Measurements from ENCODE around the gene ADPRH. TPM values are rescaled to one million over a fixed set of nuclear protein-coding genes. Genes with fewer than 3 reads are reported as not detected.

Gene ADPRH
- total RNA-seq, 2 donors from 2014 or later: 7.8 to 11.8 TPM

DNA sequence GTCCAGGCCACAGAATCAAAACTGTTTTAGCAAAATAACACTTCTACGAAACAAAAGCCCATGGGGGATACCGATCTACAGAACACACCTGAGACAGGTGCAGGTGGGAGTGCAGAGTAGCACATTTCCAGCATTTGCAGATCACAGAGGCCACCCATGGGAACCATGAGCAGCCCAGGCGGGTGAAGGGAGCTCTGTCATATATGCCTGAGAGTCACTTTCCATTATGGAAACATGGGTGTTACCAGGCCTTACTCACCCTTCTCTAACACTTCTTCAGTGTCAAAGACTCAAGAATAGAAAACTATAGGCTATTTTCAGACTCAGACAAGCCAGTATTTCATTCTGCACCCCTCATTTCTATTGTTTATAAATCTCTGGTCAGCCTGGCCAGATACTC, 21.9 kb downstream of the ADPRH start:
- H3K4me3 ChIP-seq (ENCODE audit: low read length): no peak overlapping the region
- no peaks in the 10 kb centered on the region for H3K27me3 Mint-ChIP-seq (ENCODE audit: insufficient read depth)
- H3K9me3 ChIP-seq (ENCODE audit: control insufficient read depth, low read length): no peaks in the 10 kb centered on the region
- H3K9me3 Mint-ChIP-seq: no peaks in the 10 kb centered on the region
- H3K27ac Mint-ChIP-seq: no peak overlapping the region
- no peaks in the 10 kb centered on the region for H3K36me3 Mint-ChIP-seq (ENCODE audit: low read depth)
- H3K9ac ChIP-seq (ENCODE audit: extremely low read depth, low read length, poor library complexity, severe bottlenecking): no peak overlapping the region
- H3K4me1 Mint-ChIP-seq: peaks cover 38% of the 10 kb centered on the region
- TF ChIP-seq, protein P1, sequence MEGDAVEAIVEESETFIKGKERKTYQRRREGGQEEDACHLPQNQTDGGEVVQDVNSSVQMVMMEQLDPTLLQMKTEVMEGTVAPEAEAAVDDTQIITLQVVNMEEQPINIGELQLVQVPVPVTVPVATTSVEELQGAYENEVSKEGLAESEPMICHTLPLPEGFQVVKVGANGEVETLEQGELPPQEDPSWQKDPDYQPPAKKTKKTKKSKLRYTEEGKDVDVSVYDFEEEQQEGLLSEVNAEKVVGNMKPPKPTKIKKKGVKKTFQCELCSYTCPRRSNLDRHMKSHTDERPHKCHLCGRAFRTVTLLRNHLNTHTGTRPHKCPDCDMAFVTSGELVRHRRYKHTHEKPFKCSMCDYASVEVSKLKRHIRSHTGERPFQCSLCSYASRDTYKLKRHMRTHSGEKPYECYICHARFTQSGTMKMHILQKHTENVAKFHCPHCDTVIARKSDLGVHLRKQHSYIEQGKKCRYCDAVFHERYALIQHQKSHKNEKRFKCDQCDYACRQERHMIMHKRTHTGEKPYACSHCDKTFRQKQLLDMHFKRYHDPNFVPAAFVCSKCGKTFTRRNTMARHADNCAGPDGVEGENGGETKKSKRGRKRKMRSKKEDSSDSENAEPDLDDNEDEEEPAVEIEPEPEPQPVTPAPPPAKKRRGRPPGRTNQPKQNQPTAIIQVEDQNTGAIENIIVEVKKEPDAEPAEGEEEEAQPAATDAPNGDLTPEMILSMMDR (conservative IDR thresholded peaks at IDR 0.05): no peak
- no peak overlapping the region for H3K4me3 Mint-ChIP-seq
- no peaks in the 10 kb centered on the region for H3K36me3 ChIP-seq (ENCODE audit: control insufficient read depth, insufficient read depth, low read length)
- H3K4me1 ChIP-seq (ENCODE audit: control insufficient read depth, insufficient read depth, low read length): peaks cover 8% of the 10 kb centered on the region
- DNase-seq: no peak
- WGBS, 2 experiments (ENCODE audit: insufficient coverage in 1 of 2, insufficient read length in 1 of 2): 92 to 100% methylated on average over 2 to 3 of the region's 3 CpGs
- H3K27me3 ChIP-seq (ENCODE audit: control insufficient read depth, insufficient read depth, low read length, poor library complexity, severe bottlenecking): no peaks in the 10 kb centered on the region
- no peak overlapping the region for H3K27ac ChIP-seq (ENCODE audit: low read depth, low read length)

DNA sequence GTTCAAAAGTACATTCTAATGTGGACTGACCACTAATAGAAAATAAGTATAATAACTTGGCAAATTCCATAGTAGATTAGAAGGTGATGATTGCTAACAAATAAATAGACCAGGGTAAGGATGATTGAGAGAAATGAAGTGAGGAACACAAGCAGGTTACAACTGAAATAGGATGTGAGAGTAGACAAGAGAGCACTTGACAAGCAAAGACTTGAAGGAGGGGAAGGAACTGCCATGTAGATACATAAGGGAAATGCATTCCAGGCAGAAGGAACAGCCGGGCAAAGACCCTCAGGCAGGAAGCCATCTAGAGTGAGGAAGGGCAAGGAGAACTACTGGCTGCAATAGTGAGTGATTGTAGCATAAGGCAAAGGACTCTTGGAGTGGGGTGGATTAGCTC, 23.4 kb downstream of the ADPRH start:
- no peak for DNase-seq
- Histone ChIP-seq H3K4me3 (ENCODE audit: low read length) (no peak overlapping the region), H3K9ac (ENCODE audit: extremely low read depth, low read length, poor library complexity, severe bottlenecking) (no peak overlapping the region), H3K27me3 (ENCODE audit: control insufficient read depth, insufficient read depth, low read length, poor library complexity, severe bottlenecking) (no peaks in the 10 kb centered on the region), H3K9me3 (ENCODE audit: control insufficient read depth, low read length) (no peaks in the 10 kb centered on the region), H3K27ac (ENCODE audit: low read depth, low read length) (no peak overlapping the region), H3K4me1 (ENCODE audit: control insufficient read depth, insufficient read depth, low read length) (peaks cover 8% of the 10 kb centered on the region), H3K36me3 (ENCODE audit: control insufficient read depth, insufficient read depth, low read length) (no peaks in the 10 kb centered on the region)
- Mint-ChIP-seq H3K9me3 (no peaks in the 10 kb centered on the region), H3K36me3 (ENCODE audit: low read depth) (no peaks in the 10 kb centered on the region), H3K4me1 (peaks cover 30% of the 10 kb centered on the region), H3K27ac (no peak overlapping the region), H3K27me3 (ENCODE audit: insufficient read depth) (no peaks in the 10 kb centered on the region), H3K4me3 (no peak overlapping the region)
- TF ChIP-seq, protein P1 (conservative IDR thresholded peaks at IDR 0.05): no peak
- WGBS, 2 experiments (ENCODE audit: insufficient coverage in 1 of 2, insufficient read length in 1 of 2): 92 to 100% methylated on average over 1 of the region's 1 CpG

DNA sequence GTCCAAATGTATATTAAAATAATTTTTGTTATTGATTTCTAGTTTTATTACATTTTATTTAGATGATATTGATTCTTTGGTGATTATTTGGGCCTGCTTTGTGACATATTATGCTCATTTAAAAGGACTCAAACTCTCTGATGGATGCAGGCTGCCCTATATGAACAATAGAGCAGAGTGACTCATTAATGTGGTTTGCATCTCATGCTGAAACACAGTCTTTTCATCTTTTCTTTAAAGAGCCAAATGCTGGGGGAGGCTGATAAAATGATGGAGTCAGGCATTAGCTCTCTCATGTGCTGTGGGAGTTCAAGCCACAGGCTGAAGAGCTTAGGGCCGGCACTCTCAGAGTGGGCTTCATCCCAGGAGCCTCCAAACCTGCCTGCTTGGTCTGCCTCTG, 25.6 kb downstream of the ADPRH start:
- H3K4me3 Mint-ChIP-seq: no peak overlapping the region
- TF ChIP-seq, protein P1 (conservative IDR thresholded peaks at IDR 0.05): no peak
- peaks cover 21% of the 10 kb centered on the region for H3K4me1 Mint-ChIP-seq
- H3K9me3 Mint-ChIP-seq: no peaks in the 10 kb centered on the region
- Histone ChIP-seq H3K9me3 (ENCODE audit: control insufficient read depth, low read length) (no peaks in the 10 kb centered on the region), H3K4me1 (ENCODE audit: control insufficient read depth, insufficient read depth, low read length) (peaks cover 9% of the 10 kb centered on the region), H3K27ac (ENCODE audit: low read depth, low read length) (no peak overlapping the region), H3K27me3 (ENCODE audit: control insufficient read depth, insufficient read depth, low read length, poor library complexity, severe bottlenecking) (no peaks in the 10 kb centered on the region), H3K9ac (ENCODE audit: extremely low read depth, low read length, poor library complexity, severe bottlenecking) (no peak overlapping the region), H3K4me3 (ENCODE audit: low read length) (no peak overlapping the region), H3K36me3 (ENCODE audit: control insufficient read depth, insufficient read depth, low read length) (no peaks in the 10 kb centered on the region)
- H3K27ac Mint-ChIP-seq: no peak overlapping the region
- 90% methylated on average over 1 of the region's 1 CpG; no CpG with 5 or more reads in 1 of the 2 experiments for WGBS, 2 experiments (ENCODE audit: insufficient coverage in 1 of 2, insufficient read length in 1 of 2)
- DNase-seq: no peak
- H3K36me3 Mint-ChIP-seq (ENCODE audit: low read depth): no peaks in the 10 kb centered on the region
- no peaks in the 10 kb centered on the region for H3K27me3 Mint-ChIP-seq (ENCODE audit: insufficient read depth)

Data from endodermal cell (in vitro differentiated cells).